Ovary (tissue), 3 donors: ENCODE measurements around the gene RALGPS2.

Source experiments
- CTCF ChIP-seq, 3 donors: fragments of 450-650 bp in 2 of 3; fragments of 200-600 bp in 1 of 3; IDR thresholded peaks; one replicate each; pipeline versions ENCODE4 v1.5.1 to v1.8.0; 2016 to 2022; ENCODE audit warnings: antibody characterized with exemption in 3 of 3, mild to moderate bottlenecking in 1 of 3
- EP300 ChIP-seq: sonication (generic); formaldehyde crosslinking; IDR thresholded peaks from one replicate; pipeline ENCODE4 v1.6.1; 2017; ENCODE audit warnings: antibody characterized with exemption
- POLR2A ChIP-seq: fragments of 450-650 bp; IDR thresholded peaks from one replicate; pipeline ENCODE4 v1.6.1; 2017; ENCODE audit warnings: antibody characterized with exemption, mild to moderate bottlenecking, moderate library complexity
- donor health status: DM: no; HTN: no; CAD: no.

- no peak for TF ChIP-seq CTCF (IDR thresholded peaks at IDR 0.05)
- TF ChIP-seq POLR2A = no peak
- no peak for TF ChIP-seq EP300
Observed at GRCh38 chr1:178881950-178882349, 156.9 kb downstream of the RALGPS2 start.
